ENCODE measurements around the gene RBM15B.

The RBM15B gene

GRCh38 chr3:51441282-51442030, 50.4 kb downstream of the RBM15B start:
- H3K4me3 ChIP-seq (ENCODE audit: low read depth, low read length): no peak overlapping the region

DNA sequence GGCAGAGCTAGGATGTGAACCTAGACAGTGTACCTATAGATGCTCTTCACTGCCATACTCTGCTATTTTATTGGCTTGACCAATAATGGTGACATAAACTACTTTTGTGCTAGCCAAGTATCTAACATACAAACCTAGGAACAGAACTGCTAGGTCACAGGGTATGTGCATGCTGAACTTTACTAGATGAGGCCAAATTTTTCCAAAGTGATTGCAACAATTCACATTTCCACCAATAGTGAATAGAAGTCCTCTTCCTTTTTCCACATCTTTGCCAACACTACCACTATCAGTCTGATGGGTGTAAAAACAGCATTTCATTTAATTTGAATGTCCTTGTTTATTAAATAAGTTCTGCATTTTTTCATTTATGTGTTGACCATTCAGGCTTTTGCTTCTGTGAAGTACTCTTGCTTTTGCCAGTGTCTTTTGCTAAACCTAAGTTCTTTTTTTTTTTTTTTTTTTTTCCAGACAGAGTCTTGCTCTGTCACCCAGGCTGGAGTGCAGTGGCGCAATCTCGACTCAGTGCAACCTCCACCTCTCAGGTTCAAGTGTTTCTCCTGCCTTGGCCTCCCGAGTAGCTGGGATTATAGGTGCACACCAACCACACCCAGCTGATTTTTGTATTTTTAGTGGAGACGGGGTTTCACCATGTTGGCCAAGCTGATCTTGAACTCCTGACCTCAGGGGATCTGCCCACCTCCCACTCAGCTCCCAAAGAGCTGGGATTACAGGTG, 54.6 kb downstream of the RBM15B start:
- no peak overlapping the region for H3K4me3 ChIP-seq (ENCODE audit: low read depth, low read length)
